ENCODE measurements around the gene SPARCL1. TPM values are rescaled to one million over a fixed set of nuclear protein-coding genes. Genes with fewer than 3 reads are reported as not detected.

The SPARCL1 gene
- polyA plus RNA-seq, 6 donors from 2014 or later, result 0.15 TPM; not detected in 5

GRCh38 chr4:87555773-87556619 is 26.8 kb upstream of the SPARCL1 start:
- Mint-ChIP-seq H3K9me3 (no peaks in the 10 kb centered on the region), H3K4me3 (no peak overlapping the region), H3K27ac (no peak overlapping the region), H3K4me1 (peaks cover 0 to 11% (median 6%) of the 10 kb centered on the region in 3 donors), H3K36me3 (no peaks in the 10 kb centered on the region), H3K27me3 (no peaks in the 10 kb centered on the region)
- no peak for DNase-seq
- ATAC-seq (ENCODE audit: low read depth in 2 of 2), result no peak

GRCh38 chr4:87553182-87553581 is 24.0 kb upstream of the SPARCL1 start:
- H3K4me1 Mint-ChIP-seq, result no peaks in the 10 kb centered on the region
- DNase-seq (no peak), ATAC-seq (ENCODE audit: low read depth in 2 of 2) (no peak)
- H3K27ac Mint-ChIP-seq, result no peak overlapping the region
- no peak overlapping the region for H3K4me3 Mint-ChIP-seq
- no peaks in the 10 kb centered on the region for H3K27me3 Mint-ChIP-seq
- H3K36me3 Mint-ChIP-seq, result no peaks in the 10 kb centered on the region
- H3K9me3 Mint-ChIP-seq, result no peaks in the 10 kb centered on the region

- DNase-seq (no peak), ATAC-seq (ENCODE audit: low read depth in 2 of 2) (no peak)
- Mint-ChIP-seq H3K27ac (no peak overlapping the region), H3K27me3 (peaks cover 0 to 3% (median 0%) of the 10 kb centered on the region in 3 donors), H3K36me3 (no peaks in the 10 kb centered on the region), H3K4me3 (no peak overlapping the region), H3K4me1 (no peaks in the 10 kb centered on the region), H3K9me3 (no peaks in the 10 kb centered on the region)
Observed at GRCh38 chr4:87551361-87551760, 22.2 kb upstream of the SPARCL1 start.

GRCh38 chr4:87547016-87547708 is 18.0 kb upstream of the SPARCL1 start:
- DNase-seq, result no peak
- ATAC-seq (ENCODE audit: low read depth in 2 of 2), result no peak
- Mint-ChIP-seq H3K27me3 (peaks cover 3 to 8% (median 6%) of the 10 kb centered on the region in 3 donors), H3K36me3 (no peaks in the 10 kb centered on the region), H3K9me3 (peaks cover 0 to 4% (median 0%) of the 10 kb centered on the region in 7 donors), H3K27ac (no peak overlapping the region), H3K4me3 (no peak overlapping the region), H3K4me1 (no peaks in the 10 kb centered on the region)

- Mint-ChIP-seq H3K27me3 (peaks cover 3 to 8% (median 6%) of the 10 kb centered on the region in 3 donors), H3K27ac (peak overlapping the region in 1 of 6 donors; percentile 46), H3K36me3 (no peaks in the 10 kb centered on the region), H3K9me3 (peaks cover 0 to 4% (median 0%) of the 10 kb centered on the region in 7 donors), H3K4me3 (no peak overlapping the region), H3K4me1 (no peaks in the 10 kb centered on the region)
- ATAC-seq (ENCODE audit: low read depth in 2 of 2) (no peak), DNase-seq (no peak)
Observed at GRCh38 chr4:87545052-87545451, 15.9 kb upstream of the SPARCL1 start.

GRCh38 chr4:87543835-87544461 is 14.8 kb upstream of the SPARCL1 start:
- Mint-ChIP-seq H3K27me3 (peaks cover 3 to 8% (median 6%) of the 10 kb centered on the region in 3 donors), H3K27ac (no peak overlapping the region), H3K4me3 (no peak overlapping the region), H3K9me3 (peaks cover 0 to 5% (median 0%) of the 10 kb centered on the region in 7 donors), H3K4me1 (no peaks in the 10 kb centered on the region), H3K36me3 (no peaks in the 10 kb centered on the region)
- no peak for DNase-seq
- no peak for ATAC-seq (ENCODE audit: low read depth in 2 of 2)

- no peaks in the 10 kb centered on the region for H3K36me3 Mint-ChIP-seq
- H3K4me1 Mint-ChIP-seq, result no peaks in the 10 kb centered on the region
- DNase-seq, result no peak
- peaks cover 3 to 8% (median 6%) of the 10 kb centered on the region in 3 donors for H3K27me3 Mint-ChIP-seq
- peaks cover 0 to 6% (median 0%) of the 10 kb centered on the region in 7 donors for H3K9me3 Mint-ChIP-seq
- no peak overlapping the region for H3K4me3 Mint-ChIP-seq
- H3K27ac Mint-ChIP-seq, result peak overlapping the region in 1 of 6 donors; percentile 66
- ATAC-seq (ENCODE audit: low read depth in 2 of 2), result no peak
Observed at GRCh38 chr4:87542734-87543312, 13.6 kb upstream of the SPARCL1 start.

- no peak for DNase-seq
- H3K27ac Mint-ChIP-seq, result no peak overlapping the region
- H3K4me3 Mint-ChIP-seq, result no peak overlapping the region
- no peak for ATAC-seq (ENCODE audit: low read depth in 2 of 2)
- H3K36me3 Mint-ChIP-seq, result no peaks in the 10 kb centered on the region
- H3K9me3 Mint-ChIP-seq, result peaks cover 0 to 6% (median 0%) of the 10 kb centered on the region in 7 donors
- peaks cover 0 to 8% (median 6%) of the 10 kb centered on the region in 3 donors for H3K27me3 Mint-ChIP-seq
- H3K4me1 Mint-ChIP-seq, result no peaks in the 10 kb centered on the region
Observed at GRCh38 chr4:87541956-87542709, 13.0 kb upstream of the SPARCL1 start.

GRCh38 chr4:87541521-87541920 is 12.3 kb upstream of the SPARCL1 start:
- Mint-ChIP-seq H3K4me1 (no peaks in the 10 kb centered on the region), H3K36me3 (no peaks in the 10 kb centered on the region), H3K27ac (no peak overlapping the region), H3K27me3 (peaks cover 0 to 8% (median 6%) of the 10 kb centered on the region in 3 donors), H3K9me3 (peaks cover 0 to 6% (median 0%) of the 10 kb centered on the region in 7 donors), H3K4me3 (no peak overlapping the region)
- no peak for DNase-seq
- no peak for ATAC-seq (ENCODE audit: low read depth in 2 of 2)

GRCh38 chr4:87540146-87541058 is 11.2 kb upstream of the SPARCL1 start:
- DNase-seq (no peak), ATAC-seq (ENCODE audit: low read depth in 2 of 2) (no peak)
- H3K4me3 Mint-ChIP-seq, result no peak overlapping the region
- no peaks in the 10 kb centered on the region for H3K36me3 Mint-ChIP-seq
- H3K27me3 Mint-ChIP-seq, result peaks cover 0 to 8% (median 6%) of the 10 kb centered on the region in 3 donors
- peaks cover 0 to 6% (median 2%) of the 10 kb centered on the region in 7 donors for H3K9me3 Mint-ChIP-seq
- H3K4me1 Mint-ChIP-seq, result no peaks in the 10 kb centered on the region
- no peak overlapping the region for H3K27ac Mint-ChIP-seq

GRCh38 chr4:87532907-87533306 is 3.7 kb upstream of the SPARCL1 start:
- Mint-ChIP-seq H3K9me3 (peaks cover 0 to 5% (median 2%) of the 10 kb centered on the region in 7 donors), H3K4me1 (peaks cover 0 to 7% (median 0%) of the 10 kb centered on the region in 3 donors), H3K4me3 (no peak overlapping the region), H3K27me3 (no peaks in the 10 kb centered on the region), H3K36me3 (no peaks in the 10 kb centered on the region), H3K27ac (no peak overlapping the region)
- DNase-seq, result no peak
- ATAC-seq (ENCODE audit: low read depth in 2 of 2), result no peak

- Mint-ChIP-seq H3K9me3 (peaks cover 0 to 4% (median 0%) of the 10 kb centered on the region in 7 donors), H3K4me1 (peaks cover 0 to 7% (median 0%) of the 10 kb centered on the region in 3 donors), H3K36me3 (no peaks in the 10 kb centered on the region), H3K27ac (no peak overlapping the region), H3K27me3 (no peaks in the 10 kb centered on the region), H3K4me3 (no peak overlapping the region)
- ATAC-seq (ENCODE audit: low read depth in 2 of 2), result no peak
- no peak for DNase-seq
Observed at GRCh38 chr4:87532109-87532508, 2.9 kb upstream of the SPARCL1 start.

Measured in naive B cell (primary cell).